Dedifferentiated amniotic fluid mesenchymal stem cell (primary cell): ENCODE measurements around the gene BCAR1.

Experiments used
- DNase-seq: peaks from one replicate; pipeline ENCODE4 v3.0.0-alpha.2; 2016; ENCODE audit errors: extremely low spot score

The BCAR1 gene

GRCh38 chr16:75239542-75240122, 11.8 kb downstream of the BCAR1 start:
- DNase-seq: no peak

GRCh38 chr16:75238853-75239541, 12.4 kb downstream of the BCAR1 start:
- no peak for DNase-seq

- DNase-seq: peak; percentile 90
Measured at GRCh38 chr16:75238132-75238852, 13.1 kb downstream of the BCAR1 start.

GRCh38 chr16:75237398-75238131, 13.9 kb downstream of the BCAR1 start:
- no peak for DNase-seq

GRCh38 chr16:75236736-75237397, 14.6 kb downstream of the BCAR1 start:
- DNase-seq: no peak

- no peak for DNase-seq
Measured at GRCh38 chr16:75236232-75236631, 15.2 kb downstream of the BCAR1 start.

GRCh38 chr16:75235721-75236193, 15.7 kb downstream of the BCAR1 start:
- no peak for DNase-seq

- DNase-seq: no peak
Measured at GRCh38 chr16:75234856-75235696, 16.3 kb downstream of the BCAR1 start.

GRCh38 chr16:75233611-75233938, 17.8 kb downstream of the BCAR1 start:
- no peak for DNase-seq

- DNase-seq: no peak
Measured at GRCh38 chr16:75231570-75231969, 19.9 kb downstream of the BCAR1 start.

GRCh38 chr16:75230471-75231110, 20.8 kb downstream of the BCAR1 start:
- DNase-seq: no peak

- no peak for DNase-seq
Measured at GRCh38 chr16:75229172-75230031, 22.0 kb downstream of the BCAR1 start.

GRCh38 chr16:75228143-75228976, 23.1 kb downstream of the BCAR1 start:
- DNase-seq: no peak

- no peak for DNase-seq
Measured at GRCh38 chr16:75227361-75228142, 23.9 kb downstream of the BCAR1 start.

- no peak for DNase-seq
Measured at GRCh38 chr16:75226550-75227360, 24.7 kb downstream of the BCAR1 start.

- DNase-seq: no peak
Measured at GRCh38 chr16:75225678-75226515, 25.5 kb downstream of the BCAR1 start.
